Smooth muscle cell (in vitro differentiated cells): ENCODE results near the gene ROR2. TPM values are rescaled to one million over a fixed set of nuclear protein-coding genes. Genes with fewer than 3 reads are reported as not detected.

ENCODE experiments used
- DNase-seq: peaks from one replicate; lab custom pipeline; 2025; ENCODE audit not compliant: unreplicated experiment; lab: John Stamatoyannopoulos, UW
- H2AFZ ChIP-seq: fragments of 200-600 bp; sonication (generic); 2 replicates; pipeline ENCODE4 v1.6.0; 2016; ENCODE audit warnings: antibody characterized with exemption, low read depth, mild to moderate bottlenecking
- H3F3A ChIP-seq: fragments of 200-600 bp; sonication (generic); 2 replicates; pipeline ENCODE4 v1.6.0; 2017; ENCODE audit warnings: antibody characterized with exemption, low read depth
- H3K27ac ChIP-seq: fragments of 200-600 bp; sonication (generic); 2 replicates; pipeline ENCODE4 v1.5.1; 2016; ENCODE audit warnings: low read depth, mild to moderate bottlenecking
- H3K27me3 ChIP-seq: fragments of 200-600 bp; sonication (generic); 2 replicates; pipeline ENCODE4 v1.6.1; 2016; ENCODE audit warnings: low read depth, mild to moderate bottlenecking
- H3K36me3 ChIP-seq: fragments of 200-600 bp; sonication (generic); 2 replicates; pipeline ENCODE4 v1.5.1; 2016; ENCODE audit warnings: low read depth
- H3K4me1 ChIP-seq: fragments of 200-600 bp; sonication (generic); 2 replicates; pipeline ENCODE4 v1.5.1; 2016; ENCODE audit warnings: low read depth
- H3K4me2 ChIP-seq: fragments of 200-600 bp; sonication (generic); 2 replicates; pipeline ENCODE4 v1.6.0; 2016; ENCODE audit warnings: mild to moderate bottlenecking
- H3K4me3 ChIP-seq: fragments of 200-600 bp; sonication (generic); 2 replicates; pipeline ENCODE4 v1.5.1; 2016; ENCODE audit warnings: mild to moderate bottlenecking
- H3K79me2 ChIP-seq: fragments of 200-600 bp; sonication (generic); 2 replicates; pipeline ENCODE4 v1.6.0; 2016; ENCODE audit warnings: low read depth, mild to moderate bottlenecking
- H3K9ac ChIP-seq: fragments of 200-600 bp; sonication (generic); 2 replicates; pipeline ENCODE4 v1.6.0; 2016; ENCODE audit warnings: low read depth
- H3K9me3 ChIP-seq: fragments of 200-600 bp; sonication (generic); replicated peaks from 2 replicates; pipeline ENCODE4 v1.5.1; 2016; ENCODE audit warnings: low read depth
- H4K20me1 ChIP-seq: fragments of 200-600 bp; sonication (generic); 2 replicates; pipeline ENCODE4 v1.6.0; 2016; ENCODE audit warnings: low read depth
- WGBS: methylation state at CpG from one replicate; pipeline ENCODE4 v1.1.7; 2016; ENCODE audit warnings: low lambda C conversion rate; 5-methylcytosine and 5-hydroxymethylcytosine counted together
- microRNA-seq: library from miRNA; unstranded; fragments of <30 nt; microRNA quantifications from one replicate; pipeline ENCODE4, GENCODE V29; 2016; ENCODE audit warnings: borderline number of aligned reads
- polyA plus RNA-seq: library from polyadenylated mRNA; unstranded; fragments of >200 nt; fragmentation: Nextera tagmentation; extraction: Ambion mirVana; gene quantifications from 2 replicates; pipeline ENCODE4 v1.2.1, GENCODE V29; 2016
- small RNA-seq: library from RNA; depleted of rRNA; stranded (forward); fragments of <200 nt; gene quantifications from one replicate; pipeline ENCODE3, GENCODE V24; 2014
- total RNA-seq: library from RNA; depleted of rRNA; stranded (reverse); fragments of >200 nt; gene quantifications from 2 replicates; pipeline ENCODE4 v1.2.3, GENCODE V29; 2014
- TF ChIP-seq, protein P1 (sequence below): fragments of 200-600 bp; sonication (generic); IDR thresholded peaks from 2 replicates; pipeline ENCODE4 v1.5.1; 2017; ENCODE audit warnings: borderline replicate concordance, mild to moderate bottlenecking, antibody characterized with exemption; ENCODE audit not compliant: insufficient read depth, poor library complexity, severe bottlenecking

Gene ROR2
- total and polyA plus RNA-seq, 2 experiments from 2014 or later, result 16.7 to 21.7 TPM

DNA sequence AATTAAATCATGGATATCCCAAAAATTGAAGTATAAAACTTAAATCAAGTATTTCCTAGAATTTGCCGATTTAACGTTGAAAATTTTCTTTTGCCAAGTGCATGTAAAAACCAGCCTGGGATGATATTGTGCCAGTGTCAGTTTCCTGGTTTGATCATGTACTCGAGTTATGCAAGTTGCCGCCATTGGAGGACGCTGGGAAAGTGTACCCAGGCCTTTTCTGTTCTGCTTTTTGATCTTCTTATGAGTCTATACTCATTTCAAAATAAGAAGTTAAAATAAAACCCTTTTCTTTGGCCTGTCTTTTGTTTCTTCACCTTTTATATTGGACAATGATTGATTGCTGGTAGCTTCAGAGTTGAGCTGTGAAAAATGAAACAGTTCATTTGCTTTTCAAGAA, 433.3 kb downstream of the ROR2 start:
- Histone ChIP-seq H3K9ac (no peak overlapping the region), H2AFZ (no peak overlapping the region), H3F3A (peaks cover 8% of the 10 kb centered on the region), H3K4me2 (no peak overlapping the region), H3K4me3 (no peak overlapping the region), H3K9me3 (no peaks in the 10 kb centered on the region), H4K20me1 (no peaks in the 10 kb centered on the region), H3K27ac (no peak overlapping the region), H3K36me3 (no peaks in the 10 kb centered on the region), H3K4me1 (peaks cover 20% of the 10 kb centered on the region), H3K79me2 (no peaks in the 10 kb centered on the region), H3K27me3 (no peaks in the 10 kb centered on the region)
- 97% methylated on average over 5 of the region's 5 CpGs for WGBS
- TF ChIP-seq, protein P1, sequence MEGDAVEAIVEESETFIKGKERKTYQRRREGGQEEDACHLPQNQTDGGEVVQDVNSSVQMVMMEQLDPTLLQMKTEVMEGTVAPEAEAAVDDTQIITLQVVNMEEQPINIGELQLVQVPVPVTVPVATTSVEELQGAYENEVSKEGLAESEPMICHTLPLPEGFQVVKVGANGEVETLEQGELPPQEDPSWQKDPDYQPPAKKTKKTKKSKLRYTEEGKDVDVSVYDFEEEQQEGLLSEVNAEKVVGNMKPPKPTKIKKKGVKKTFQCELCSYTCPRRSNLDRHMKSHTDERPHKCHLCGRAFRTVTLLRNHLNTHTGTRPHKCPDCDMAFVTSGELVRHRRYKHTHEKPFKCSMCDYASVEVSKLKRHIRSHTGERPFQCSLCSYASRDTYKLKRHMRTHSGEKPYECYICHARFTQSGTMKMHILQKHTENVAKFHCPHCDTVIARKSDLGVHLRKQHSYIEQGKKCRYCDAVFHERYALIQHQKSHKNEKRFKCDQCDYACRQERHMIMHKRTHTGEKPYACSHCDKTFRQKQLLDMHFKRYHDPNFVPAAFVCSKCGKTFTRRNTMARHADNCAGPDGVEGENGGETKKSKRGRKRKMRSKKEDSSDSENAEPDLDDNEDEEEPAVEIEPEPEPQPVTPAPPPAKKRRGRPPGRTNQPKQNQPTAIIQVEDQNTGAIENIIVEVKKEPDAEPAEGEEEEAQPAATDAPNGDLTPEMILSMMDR, result no peak
- DNase-seq, result no peak

- peaks cover 8% of the 10 kb centered on the region for H3F3A ChIP-seq
- H3K4me2 ChIP-seq, result peak overlapping the region; percentile 79
- H3K79me2 ChIP-seq, result no peaks in the 10 kb centered on the region
- no peaks in the 10 kb centered on the region for H3K9me3 ChIP-seq
- DNase-seq, result no peak
- H3K9ac ChIP-seq, result peak overlapping the region; percentile 70
- H2AFZ ChIP-seq, result no peak overlapping the region
- H3K4me1 ChIP-seq, result peaks cover 20% of the 10 kb centered on the region
- TF ChIP-seq, protein P1, result no peak
- no peaks in the 10 kb centered on the region for H4K20me1 ChIP-seq
- peak overlapping the region; percentile 97 for H3K27ac ChIP-seq
- no peaks in the 10 kb centered on the region for H3K27me3 ChIP-seq
- WGBS, result 47% methylated on average over 4 of the region's 4 CpGs
- H3K4me3 ChIP-seq, result no peak overlapping the region
- no peaks in the 10 kb centered on the region for H3K36me3 ChIP-seq
Observed at GRCh38 chr9:91516081-91516480, 433.9 kb downstream of the ROR2 start.

GRCh38 chr9:91515074-91515687, 434.8 kb downstream of the ROR2 start:
- peaks cover 20% of the 10 kb centered on the region for H3K4me1 ChIP-seq
- peaks cover 8% of the 10 kb centered on the region for H3F3A ChIP-seq
- H3K27me3 ChIP-seq, result no peaks in the 10 kb centered on the region
- no peak overlapping the region for H2AFZ ChIP-seq
- DNase-seq, result peak; percentile 53
- H3K9me3 ChIP-seq, result no peaks in the 10 kb centered on the region
- peak overlapping the region; percentile 31 for H3K4me3 ChIP-seq
- H3K4me2 ChIP-seq, result peak overlapping the region; percentile 79
- no peaks in the 10 kb centered on the region for H4K20me1 ChIP-seq
- 6% methylated on average over 12 of the region's 12 CpGs for WGBS
- no peaks in the 10 kb centered on the region for H3K79me2 ChIP-seq
- H3K9ac ChIP-seq, result peak overlapping the region; percentile 70
- no peaks in the 10 kb centered on the region for H3K36me3 ChIP-seq
- H3K27ac ChIP-seq, result peak overlapping the region; percentile 97
- TF ChIP-seq, protein P1, result no peak

Small RNAs within 50 kb of the gene (microRNA-seq; reads per million reads assigned to microRNA genes)
- gene MIR3910-1, result not detected
- gene MIR3910-2, result not detected

Small RNAs within 50 kb of the gene (small RNA-seq; reads per million reads assigned to genes)
- gene MIR3910-1, result not detected

Other genes with a start within 250 kb of the ROR2 start
- gene SPTLC1, start 165.2 kb upstream of the ROR2 start, total RNA-seq, result 153 and 168 TPM in 2 replicates
- 71.4 and 75.6 TPM in 2 replicates for gene SPTLC1, start 165.2 kb upstream of the ROR2 start, polyA plus RNA-seq